GM18907 (cell line): ENCODE measurements around the gene HDAC7.

Source experiments
- ATAC-seq: cut with Tn5 transposase; IDR thresholded peaks from one replicate; pipeline ENCODE4 v1.9.1; 2021; ENCODE audit warnings: mild to moderate bottlenecking, moderate library complexity; ENCODE audit not compliant: unreplicated experiment

Gene HDAC7

GRCh38 chr12:47833591-47834012, 13.9 kb upstream of the HDAC7 start:
- ATAC-seq: no peak

- ATAC-seq: no peak
These were observed 12.7 kb upstream of the HDAC7 start for GRCh38 chr12:47832263-47832933.

GRCh38 chr12:47829584-47829983, 9.9 kb upstream of the HDAC7 start:
- ATAC-seq: no peak

- ATAC-seq: no peak
These were observed 9.3 kb upstream of the HDAC7 start for GRCh38 chr12:47828976-47829482.

GRCh38 chr12:47828008-47828975, 8.6 kb upstream of the HDAC7 start:
- ATAC-seq: no peak

GRCh38 chr12:47825173-47825639, 5.5 kb upstream of the HDAC7 start:
- no peak for ATAC-seq

GRCh38 chr12:47824635-47825034, 4.9 kb upstream of the HDAC7 start:
- ATAC-seq: no peak

- no peak for ATAC-seq
These were observed 4.5 kb upstream of the HDAC7 start for GRCh38 chr12:47824198-47824597.

- no peak for ATAC-seq
These were observed 3.9 kb upstream of the HDAC7 start for GRCh38 chr12:47823422-47824086.

GRCh38 chr12:47822863-47823262, 3.2 kb upstream of the HDAC7 start:
- no peak for ATAC-seq

GRCh38 chr12:47822401-47822800, 2.7 kb upstream of the HDAC7 start:
- no peak for ATAC-seq

GRCh38 chr12:47821346-47821706, 1.6 kb upstream of the HDAC7 start:
- ATAC-seq: no peak

GRCh38 chr12:47820631-47821345, 1.1 kb upstream of the HDAC7 start:
- no peak for ATAC-seq

- ATAC-seq: no peak
These were observed 386 bp downstream of the HDAC7 start for GRCh38 chr12:47819138-47819895.

- ATAC-seq: no peak
These were observed 1.1 kb downstream of the HDAC7 start for GRCh38 chr12:47818467-47819137.

GRCh38 chr12:47818007-47818376, 1.7 kb downstream of the HDAC7 start:
- no peak for ATAC-seq

GRCh38 chr12:47817272-47818006, 2.3 kb downstream of the HDAC7 start:
- ATAC-seq: no peak

- no peak for ATAC-seq
These were observed 3.1 kb downstream of the HDAC7 start for GRCh38 chr12:47816403-47817271.
